NT2/D1 (cell line): ENCODE results near the gene TMEM87A.

ENCODE experiments used
- SUZ12 ChIP-seq: IDR thresholded peaks from 2 replicates; pipeline ENCODE4 v1.6.1; 2011; ENCODE audit not compliant: insufficient read length, insufficient read depth; ENCODE audit errors: extremely low read depth
- YY1 ChIP-seq: IDR thresholded peaks from 2 replicates; pipeline ENCODE4 v1.6.1; 2011; ENCODE audit not compliant: insufficient read length, insufficient read depth
- ZNF274 ChIP-seq: IDR thresholded peaks from 2 replicates; pipeline ENCODE4 v1.6.1; 2011; ENCODE audit warnings: mild to moderate bottlenecking, low read depth, low read length

DNA sequence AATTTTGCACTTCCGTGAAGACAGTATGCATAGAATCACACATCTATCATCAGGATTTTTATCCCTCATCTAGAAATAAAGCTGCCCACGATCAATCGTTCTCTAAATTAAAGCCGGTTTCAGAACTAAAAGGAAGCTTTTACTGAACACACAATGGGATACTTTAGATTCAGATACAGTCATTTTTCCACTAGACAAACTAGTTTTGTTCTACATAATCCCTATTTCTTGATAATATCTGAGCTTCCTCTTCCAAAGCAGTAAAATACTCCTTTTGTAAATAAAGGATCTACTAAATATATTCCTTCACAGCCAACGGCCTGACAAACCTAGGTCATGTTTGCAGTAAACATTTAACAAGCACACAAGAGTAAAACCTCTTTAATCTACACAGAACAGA lies 2.2 kb downstream of the TMEM87A start:
- TF ChIP-seq SUZ12 (no peak), ZNF274 (no peak), YY1 (no peak)
